NCI-H1092 (cell line): ENCODE measurements around the gene PI4KA.
"Not testable (repeated sequence)": the region's sequence is repeated elsewhere in the genome, so short reads cannot be mapped to it uniquely, and the experiment has no call there.

ENCODE experiments used
- DNase-seq: peaks from one replicate; lab custom pipeline; 2025; lab: John Stamatoyannopoulos, UW

Gene PI4KA

GRCh38 chr22:20858615-20859416, at the start of gene PI4KA, which contains the start of gene SNAP29:
Gene PI4KA, minus strand, starts transcription at chr22:20858811. Its CDS starts 86 bp downstream, at chr22:20858725.
Gene SNAP29, plus strand, starts transcription at chr22:20859007. Its CDS starts 104 bp downstream, at chr22:20859111.
- peak; percentile 97 for DNase-seq

DNA sequence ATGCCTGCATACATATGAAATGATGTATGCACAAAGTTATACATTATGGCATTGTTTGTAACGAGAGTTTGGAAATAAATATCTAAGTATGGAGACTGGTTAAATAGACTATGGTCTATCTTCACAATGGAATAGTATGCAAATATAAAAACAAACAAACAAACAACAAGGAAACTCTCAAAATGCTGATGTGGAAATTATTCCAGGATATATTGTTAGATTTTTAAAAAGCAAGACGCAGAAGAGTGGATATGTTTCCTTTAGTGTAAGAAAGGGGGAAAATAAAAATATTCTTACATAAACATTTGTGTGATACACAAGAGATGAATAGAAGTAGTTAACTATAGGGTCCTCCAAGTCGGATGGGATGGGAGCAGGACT, 47.8 kb upstream of the PI4KA start:
- no peak for DNase-seq

- no peak for DNase-seq
Measured at GRCh38 chr22:20905415-20906386, 47.1 kb upstream of the PI4KA start.

GRCh38 chr22:20904980-20905355, 46.4 kb upstream of the PI4KA start:
- DNase-seq, result no peak

GRCh38 chr22:20904008-20904979, 45.7 kb upstream of the PI4KA start:
- DNase-seq, result no peak

DNA sequence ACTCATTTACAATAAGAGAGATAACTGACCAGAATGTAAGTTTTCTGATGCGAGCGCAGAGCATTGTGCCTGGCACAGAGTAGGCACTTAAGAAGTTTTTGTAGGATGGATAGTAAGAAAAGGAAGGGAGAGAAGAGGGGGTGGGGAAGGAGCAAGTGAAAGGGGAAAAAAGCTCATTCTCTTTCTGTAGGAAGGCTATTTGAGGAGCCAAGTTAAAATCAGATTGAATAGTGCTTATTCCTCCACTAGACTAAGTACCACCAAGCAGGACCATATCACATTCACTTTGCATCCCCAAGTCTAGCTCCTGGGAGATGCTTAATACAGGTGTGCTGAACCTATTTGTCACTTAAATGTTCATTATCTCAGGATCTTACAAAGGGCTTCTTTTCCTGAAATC, 44.5 kb upstream of the PI4KA start:
- DNase-seq, result no peak

DNA sequence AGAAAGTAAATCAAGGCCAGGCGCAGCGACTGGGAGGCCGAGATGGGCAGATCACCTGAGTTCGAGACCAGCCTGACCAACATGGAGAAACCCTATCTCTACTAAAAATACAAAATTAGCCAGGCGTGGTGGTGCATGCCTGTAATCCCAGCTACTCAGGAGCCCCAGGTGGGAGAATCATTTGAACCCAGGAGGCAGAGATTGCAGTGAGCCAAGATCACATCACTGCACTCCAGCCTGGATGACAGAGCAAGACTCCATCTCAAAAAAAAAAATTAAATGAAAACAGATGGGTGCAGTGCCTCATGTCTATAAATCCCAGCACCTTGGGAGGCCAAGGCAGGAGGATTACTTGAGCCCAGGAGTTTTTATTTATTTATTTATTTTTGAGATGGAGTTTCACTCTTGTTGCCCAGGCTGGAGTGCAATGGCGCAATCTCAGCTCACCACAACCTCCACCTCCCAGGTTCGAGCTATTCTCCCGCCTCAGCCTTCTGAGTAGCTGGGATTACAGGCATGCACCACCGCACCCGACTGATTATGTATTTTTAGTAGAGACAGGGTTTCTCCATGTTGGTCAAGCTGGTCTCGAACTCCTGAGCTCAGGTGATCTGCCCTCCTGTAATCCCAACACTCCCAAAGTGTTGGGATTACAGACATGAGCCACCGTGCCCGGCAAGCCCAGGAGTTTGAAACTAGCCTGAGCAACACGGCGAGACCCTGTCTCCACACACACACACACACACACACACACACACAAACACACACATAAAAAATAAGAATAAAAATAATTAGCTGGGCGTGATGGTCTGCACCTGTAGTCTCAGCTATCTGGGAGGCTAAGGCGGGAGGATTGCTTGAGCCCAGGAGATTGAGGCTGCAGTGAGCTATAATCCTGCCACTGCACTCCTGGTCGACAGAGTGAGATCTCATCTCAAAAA, 42.8 kb upstream of the PI4KA start:
- DNase-seq, result not testable (repeated sequence)

DNA sequence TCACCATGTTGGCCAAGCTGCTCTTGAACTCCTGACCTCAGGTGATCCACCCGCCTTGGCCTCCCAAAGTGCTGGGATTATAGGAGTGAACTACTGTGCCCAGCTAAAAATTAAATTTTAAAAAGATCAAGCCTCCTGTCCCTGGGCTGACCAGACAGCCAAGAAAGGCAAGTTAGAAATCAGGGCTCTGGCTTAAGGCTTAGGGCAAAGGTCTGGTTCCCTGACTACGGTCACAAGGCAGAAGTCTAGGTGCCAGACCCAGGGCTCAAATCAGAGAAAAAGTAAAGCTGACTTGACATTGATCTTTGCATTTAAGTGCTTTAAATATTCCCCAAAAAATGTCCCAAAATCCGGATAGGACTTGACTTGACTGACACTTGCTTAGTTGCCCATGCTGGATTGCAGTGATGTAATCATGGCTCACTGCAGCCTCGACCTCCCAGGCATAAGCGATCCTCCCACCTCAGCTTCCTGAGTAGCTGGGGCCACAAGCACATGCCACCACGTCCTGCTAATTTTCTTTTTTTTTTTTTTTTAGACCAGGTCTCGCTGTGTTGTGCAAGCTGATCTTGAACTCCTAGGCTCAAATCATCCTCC, 41.3 kb upstream of the PI4KA start:
- no peak for DNase-seq

GRCh38 chr22:20897737-20898136, 39.1 kb upstream of the PI4KA start:
- not testable (repeated sequence) for DNase-seq

- no peak for DNase-seq
Measured at GRCh38 chr22:20890975-20891374, 32.4 kb upstream of the PI4KA start.

- no peak for DNase-seq
Measured at GRCh38 chr22:20889904-20890540, 31.4 kb upstream of the PI4KA start.

DNA sequence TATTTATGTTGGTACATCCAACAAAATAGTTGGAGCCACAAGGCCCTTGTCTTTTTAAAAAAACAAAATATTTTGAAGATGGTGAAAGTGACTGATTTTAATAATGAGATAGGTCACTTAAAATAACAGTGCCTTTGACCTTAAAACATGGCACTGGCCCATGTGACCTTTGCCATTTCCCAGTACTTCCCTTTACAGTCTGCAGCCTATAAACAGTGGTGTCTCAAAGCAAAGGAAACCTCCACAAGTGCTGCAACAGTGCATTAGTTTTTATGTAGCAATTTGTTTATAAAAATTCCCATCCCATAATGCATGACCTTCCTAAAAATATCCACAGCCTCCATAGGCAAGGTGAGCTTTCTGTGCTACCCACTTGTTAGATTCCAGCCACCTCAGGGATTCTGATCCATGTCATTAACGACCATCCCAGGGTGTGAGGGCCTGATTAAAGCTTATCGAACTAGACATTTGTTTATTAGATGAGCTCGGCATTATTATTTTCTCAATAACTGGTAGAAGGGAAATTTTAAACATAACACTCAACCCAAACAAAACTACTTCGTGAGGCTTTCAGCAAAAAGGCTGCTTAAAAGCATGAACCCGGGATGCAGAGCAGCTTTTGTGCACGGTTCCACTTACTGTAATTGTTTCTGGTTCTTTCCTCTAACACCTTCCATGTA, 30.6 kb upstream of the PI4KA start:
- DNase-seq, result no peak

GRCh38 chr22:20887375-20887774, 28.8 kb upstream of the PI4KA start:
- DNase-seq, result no peak

DNA sequence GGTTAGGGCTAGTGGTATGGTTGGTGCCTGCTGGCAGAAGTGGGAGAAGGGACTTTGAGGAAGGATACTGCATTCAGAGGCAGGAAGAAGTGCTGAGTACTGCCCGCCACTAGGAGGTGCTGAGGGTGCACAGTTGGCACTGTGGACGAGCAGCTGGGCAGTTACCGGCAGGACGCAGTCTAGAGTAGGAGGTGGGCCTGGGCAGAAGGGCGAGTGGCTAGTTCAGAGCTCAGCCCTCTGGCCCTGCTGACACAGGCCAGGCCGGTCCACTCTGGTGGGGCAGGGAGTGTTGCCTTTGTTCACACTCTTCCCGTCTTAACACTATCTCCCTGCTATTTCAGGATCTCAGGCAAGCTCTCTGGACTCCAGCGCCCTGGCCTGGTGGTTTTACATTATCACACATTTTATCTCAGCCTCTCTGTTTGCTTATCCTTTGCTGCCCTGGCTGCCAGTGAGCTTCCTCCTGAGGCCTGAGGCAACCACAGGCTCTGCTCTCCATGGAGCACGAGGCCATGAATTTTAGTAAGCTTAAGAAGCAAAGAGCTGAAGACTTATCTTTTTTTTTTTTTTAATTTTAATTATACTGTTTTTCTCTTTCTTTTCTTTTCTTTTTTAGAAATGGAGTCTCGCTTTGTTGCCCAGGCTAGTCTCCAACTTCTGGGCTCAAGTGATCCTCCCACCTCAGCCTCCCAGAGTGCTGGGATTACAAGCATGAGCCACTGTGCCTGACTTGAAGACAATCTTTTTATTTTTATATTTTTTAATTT, 27.1 kb upstream of the PI4KA start:
- peak; percentile 51 for DNase-seq

DNA sequence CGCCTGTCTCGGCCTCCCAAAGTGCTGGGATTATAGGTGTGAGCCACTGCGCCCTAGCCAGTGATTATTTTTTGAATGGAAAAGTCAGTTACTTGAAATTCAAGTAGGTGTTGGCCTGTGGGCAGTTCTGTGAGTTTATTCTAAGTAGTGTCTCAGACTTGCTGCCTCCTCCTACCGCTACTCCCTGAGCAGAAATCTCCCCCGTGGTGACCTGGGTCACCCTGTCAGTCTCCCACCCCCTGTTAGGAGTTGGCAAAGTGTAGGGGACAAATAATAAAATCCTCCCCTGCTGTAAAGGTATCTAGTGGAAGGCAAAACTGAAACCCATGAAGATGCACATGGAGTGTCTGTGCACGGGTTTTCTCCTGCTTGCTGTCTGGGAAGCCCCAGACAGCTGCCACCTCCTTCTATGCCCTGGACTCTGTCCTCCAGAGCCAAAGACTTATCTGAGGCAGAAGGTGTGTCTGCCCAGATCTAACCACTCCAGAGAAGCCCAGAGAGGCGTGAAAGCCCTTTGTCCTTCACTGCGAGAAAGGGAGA, 26.5 kb upstream of the PI4KA start:
- no peak for DNase-seq

DNA sequence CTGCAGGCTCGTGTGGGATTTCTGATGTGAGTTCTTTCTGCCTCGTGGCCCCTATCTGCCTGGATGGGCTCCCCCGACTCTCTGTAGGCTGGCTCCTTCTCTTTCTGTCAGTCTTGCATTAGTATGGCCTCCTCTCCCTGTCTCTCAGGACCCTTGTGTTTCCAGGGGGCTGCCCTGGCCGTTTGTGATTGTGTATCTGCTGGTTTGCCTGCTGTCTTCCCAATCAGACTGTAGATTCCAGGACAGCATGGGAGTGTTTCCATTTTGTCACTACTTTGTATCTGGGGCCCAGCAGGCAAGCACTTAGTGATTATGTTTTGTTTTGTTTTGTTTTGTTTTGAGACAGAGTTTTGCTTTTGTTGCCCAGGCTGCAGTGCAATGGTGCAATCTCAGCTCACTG, 25.8 kb upstream of the PI4KA start:
- no peak for DNase-seq

DNA sequence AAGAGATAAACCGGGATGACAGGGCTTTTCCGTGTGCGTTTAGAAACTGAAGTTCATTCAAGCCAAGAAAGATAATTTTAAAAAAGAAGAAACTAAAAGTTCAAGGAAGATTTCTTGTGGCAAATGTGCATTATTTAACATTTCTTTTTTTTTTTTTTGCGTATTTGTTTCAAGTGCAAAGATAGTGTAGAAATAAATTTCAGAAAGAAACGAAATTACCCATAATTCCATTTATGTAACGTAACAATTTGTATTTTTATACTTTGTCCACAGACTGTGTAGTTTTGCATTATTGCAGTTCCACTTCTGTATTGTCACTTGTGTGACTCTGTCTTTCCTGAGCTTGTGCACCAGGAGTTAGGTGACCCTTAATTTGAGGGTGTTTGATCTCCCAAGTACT, 24.2 kb upstream of the PI4KA start:
- no peak for DNase-seq
